Ishikawa (cell line): ENCODE results near the gene TSPAN8.

ENCODE experiments used
- CEBPB ChIP-seq: IDR thresholded peaks from 2 replicates; pipeline ENCODE4 v1.6.1; 2012
- CREB1 ChIP-seq: IDR thresholded peaks from 2 replicates; pipeline ENCODE4 v1.6.1; 2012; ENCODE audit warnings: low read depth
- EGR1 ChIP-seq: IDR thresholded peaks from 2 replicates; pipeline ENCODE4 v1.6.1; 2012
- EP300 ChIP-seq: IDR thresholded peaks from 2 replicates; pipeline ENCODE4 v1.6.1; 2012; ENCODE audit warnings: borderline replicate concordance
- MAX ChIP-seq: IDR thresholded peaks from 2 replicates; pipeline ENCODE4 v1.6.1; 2012
- RAD21 ChIP-seq: IDR thresholded peaks from 2 replicates; pipeline ENCODE4 v1.6.1; 2012; ENCODE audit warnings: low read depth
- REST ChIP-seq: IDR thresholded peaks from 2 replicates; pipeline ENCODE4 v1.6.1; 2012; ENCODE audit warnings: low read depth, mild to moderate bottlenecking
- TAF1 ChIP-seq: IDR thresholded peaks from 2 replicates; pipeline ENCODE4 v1.6.1; 2012; ENCODE audit warnings: low read depth, mild to moderate bottlenecking
- TCF12 ChIP-seq: IDR thresholded peaks from 2 replicates; pipeline ENCODE4 v1.6.1; 2012; ENCODE audit warnings: low read depth
- USF1 ChIP-seq: IDR thresholded peaks from 2 replicates; pipeline ENCODE4 v1.6.1; 2012
- YY1 ChIP-seq: IDR thresholded peaks from 2 replicates; pipeline ENCODE4 v1.6.1; 2012; ENCODE audit warnings: low read depth

- TF ChIP-seq RAD21 (no peak), REST (no peak), YY1 (no peak), EGR1 (no peak), TCF12 (no peak), EP300 (no peak), CEBPB (no peak), TAF1 (no peak), MAX (no peak), CREB1 (no peak), USF1 (no peak)
Measured at GRCh38 chr12:71139153-71139735, 18.6 kb downstream of the TSPAN8 start.
